Endothelial cell of umbilical vein (primary cell): ENCODE measurements around the gene ARF1. TPM values are rescaled to one million over a fixed set of nuclear protein-coding genes. Genes with fewer than 3 reads are reported as not detected.

Source experiments
- BruUV-seq: library from RNA; stranded (reverse); fragments of 400-500 nt; replicated peaks from 2 replicates; lab custom pipeline; 2021; lab: Mats Ljungman, UMichigan
- CTCF ChIA-PET: fragments of 300-600, 350-600 bp; sonication (Branson Sonifier 250); formaldehyde crosslinking; loops from one replicate; lab custom pipeline; 2021; ENCODE audit warnings: antibody characterized with exemption, inconsistent platforms; lab: Charles Lee
- POLR2A ChIA-PET: fragments of 300-600, 350-600 bp; sonication (Branson Sonifier 250); formaldehyde crosslinking; loops from one replicate; lab custom pipeline; 2021; ENCODE audit warnings: antibody characterized with exemption, inconsistent platforms; lab: Charles Lee
- DNase-seq: peaks from one replicate; pipeline ENCODE4 v3.0.0-alpha.2; 2011; ENCODE audit warnings: low read depth, low spot score
- FAIRE-seq: peaks from 2 replicates; lab custom pipeline; 2011; peaks lifted over from hg19 to GRCh38; lab: Jason Lieb, UNC
- H2AFZ ChIP-seq: 2 replicates; pipeline ENCODE4 v1.6.0; 2012; ENCODE audit warnings: low read depth, low read length, control low read depth, inconsistent platforms
- H3K27ac ChIP-seq: 2 replicates; pipeline ENCODE4 v1.5.1; 2011; ENCODE audit warnings: low read depth, mild to moderate bottlenecking, control low read depth, low read length, moderate library complexity; ENCODE audit not compliant: insufficient read depth
- H3K27me3 ChIP-seq, 2 experiments: 2 replicates each; pipeline versions ENCODE4 v1.6.0 to v1.6.1; 2011; ENCODE audit warnings: low read length in 2 of 2, mixed read lengths in 1 of 2; ENCODE audit not compliant: control insufficient read depth in 2 of 2, insufficient read depth in 2 of 2
- H3K36me3 ChIP-seq, 2 experiments: 2 replicates in 1 of 2; 3 replicates in 1 of 2; pipeline ENCODE4 v1.5.1; 2011; ENCODE audit warnings: low read length in 2 of 2, mild to moderate bottlenecking in 1 of 2, moderate library complexity in 1 of 2; ENCODE audit not compliant: control insufficient read depth in 2 of 2, insufficient read depth in 2 of 2; ENCODE audit errors: extremely low read depth in 1 of 2
- H3K4me1 ChIP-seq: 3 replicates; pipeline ENCODE4 v1.5.1; 2011; ENCODE audit warnings: mild to moderate bottlenecking, low read length; ENCODE audit not compliant: control insufficient read depth, insufficient read depth; ENCODE audit errors: extremely low read depth
- H3K4me2 ChIP-seq: 2 replicates; pipeline ENCODE4 v1.6.1; 2011; ENCODE audit warnings: low read length, control low read depth, mixed read lengths; ENCODE audit not compliant: insufficient read depth
- H3K4me3 ChIP-seq, 3 experiments: fragments of 200-600 bp in 1 of 3; sonication (generic), shearing (Covaris generic) in 1 of 3; replicated peaks in 1 of 3; 2 replicates each; pipeline ENCODE4 v1.5.1; 2011 to 2016; ENCODE audit warnings: control low read depth in 3 of 3, low read length in 3 of 3, mild to moderate bottlenecking in 2 of 3, inconsistent platforms in 1 of 3, low read depth in 1 of 3, moderate library complexity in 1 of 3; ENCODE audit not compliant: insufficient read depth in 1 of 3
- H3K79me2 ChIP-seq: 2 replicates; pipeline ENCODE4 v1.6.0; 2012; ENCODE audit warnings: low read length, inconsistent platforms; ENCODE audit not compliant: control insufficient read depth, insufficient read depth
- H3K9ac ChIP-seq: replicated peaks from 2 replicates; pipeline ENCODE3; 2011; ENCODE audit warnings: low read length, control low read depth; ENCODE audit not compliant: insufficient read depth; ENCODE audit errors: extremely low read depth
- H3K9me1 ChIP-seq: replicated peaks from 3 replicates; pipeline ENCODE4 v1.6.0; 2011; ENCODE audit warnings: mild to moderate bottlenecking, low read length; ENCODE audit not compliant: control insufficient read depth, insufficient read depth; ENCODE audit errors: extremely low read depth
- H3K9me3 ChIP-seq: replicated peaks from 2 replicates; pipeline ENCODE4 v1.5.1; 2012; ENCODE audit warnings: low read length, inconsistent platforms; ENCODE audit not compliant: control insufficient read depth, insufficient read depth
- H4K20me1 ChIP-seq: replicated peaks from 2 replicates; pipeline ENCODE3; 2011; ENCODE audit warnings: mild to moderate bottlenecking, low read length; ENCODE audit not compliant: control insufficient read depth, insufficient read depth; ENCODE audit errors: extremely low read depth
- CTCF ChIP-seq, 2 donors: IDR thresholded peaks; 1 replicate in 1 of 2; 2 replicates in 1 of 2; pipeline ENCODE4 v1.5.1; 2011; ENCODE audit warnings: low read length in 2 of 2, mild to moderate bottlenecking in 2 of 2, moderate library complexity in 2 of 2, control low read depth in 1 of 2, inconsistent platforms in 1 of 2, low read depth in 1 of 2; ENCODE audit not compliant: insufficient read depth in 1 of 2; ENCODE audit errors: extremely low read depth in 1 of 2
- EZH2 ChIP-seq: IDR thresholded peaks from 2 replicates; pipeline ENCODE4 v1.6.1; 2012; ENCODE audit warnings: borderline replicate concordance, low read depth, mild to moderate bottlenecking, moderate library complexity, low read length, inconsistent platforms; ENCODE audit not compliant: severe bottlenecking
- FOS ChIP-seq: IDR thresholded peaks from 2 replicates; pipeline ENCODE4 v1.6.1; 2011; ENCODE audit warnings: mild to moderate bottlenecking, low read length, moderate library complexity, borderline replicate concordance; ENCODE audit not compliant: insufficient read depth
- GATA2 ChIP-seq: IDR thresholded peaks from 2 replicates; pipeline ENCODE4 v1.7.0; 2011; ENCODE audit warnings: low read depth, mild to moderate bottlenecking, moderate library complexity, mixed read lengths, low read length; ENCODE audit not compliant: insufficient read length, insufficient read depth
- JUN ChIP-seq: IDR thresholded peaks from 2 replicates; pipeline ENCODE4 v1.6.1; 2011; ENCODE audit warnings: borderline replicate concordance, low read depth; ENCODE audit not compliant: insufficient read length, insufficient read depth
- MAX ChIP-seq: IDR thresholded peaks from 2 replicates; pipeline ENCODE4 v1.6.1; 2011; ENCODE audit not compliant: insufficient read depth, insufficient read length
- MYC ChIP-seq: IDR thresholded peaks from one replicate; pipeline ENCODE4 v1.6.1; 2011; ENCODE audit warnings: mild to moderate bottlenecking, low read depth, low read length
- POLR2A ChIP-seq: IDR thresholded peaks from 2 replicates; pipeline ENCODE4 v1.6.1; 2012; ENCODE audit warnings: low read depth, mild to moderate bottlenecking, control low read depth, low read length
- POLR2AphosphoS5 ChIP-seq: IDR thresholded peaks from 2 replicates; pipeline ENCODE4 v1.6.1; 2012; ENCODE audit warnings: low read depth, mild to moderate bottlenecking, control low read depth, low read length, moderate library complexity; ENCODE audit not compliant: insufficient read depth
- dilution Hi-C: fragments of 300-500 bp; cut with MboI; formaldehyde crosslinking; loops from one replicate; pipeline ENCODE4 v1.15.0; 2019; ENCODE audit warnings: low sequenced_read_pairs; ENCODE audit not compliant: extremely low pct_ligation_motif_present
- intact Hi-C: fragments of 100-400 bp; cut with micrococcal nuclease; formaldehyde crosslinking; loops from one replicate; pipeline ENCODE4 v1.10.0; 2022
- polyA plus RNA-seq, 4 experiments: library from polyadenylated mRNA; depleted of rRNA in 3 of 4; stranded (reverse) in 3 of 4; unstranded in 1 of 4; fragments of >200 nt; gene quantifications; 2 replicates each; pipeline versions ENCODE4 v1.2.1 to v1.2.3, GENCODE V29; 2011 to 2012; ENCODE audit warnings: missing spikeins in 1 of 4
- total RNA-seq: library from RNA; stranded (reverse); gene quantifications from 2 replicates; pipeline ENCODE4 v1.2.3, GENCODE V29; 2021

Gene ARF1
- total and polyA plus RNA-seq, 2 donors (not counting 3 experiments of a cell fraction or from before 2014, with no cell fraction given) = 499 to 844 TPM

- H3K9ac ChIP-seq = no peak overlapping the region
- no peaks in the 10 kb centered on the region for H3K79me2 ChIP-seq
- H3K36me3 ChIP-seq = no peaks in the 10 kb centered on the region
- no peak overlapping the region for H2AFZ ChIP-seq
- no peaks in the 10 kb centered on the region for H3K9me1 ChIP-seq
- H3K27me3 ChIP-seq = peaks cover 0 to 1% of the 10 kb centered on the region in 2 experiments
- no peak overlapping the region for H3K4me3 ChIP-seq
- no peaks in the 10 kb centered on the region for H3K9me3 ChIP-seq
- DNase-seq (no peak), FAIRE-seq (no peak)
- no peak overlapping the region for H3K27ac ChIP-seq
- no peak overlapping the region for H3K4me2 ChIP-seq
- TF ChIP-seq POLR2AphosphoS5 = no peak
- TF ChIP-seq CTCF (IDR thresholded peaks at IDR 0.05; ENCODE audit: extremely low read depth in 1 of 2, insufficient read depth in 1 of 2, low read depth in 1 of 2, low read length in 2 of 2) = no peak
- TF ChIP-seq POLR2A = no peak
- TF ChIP-seq MYC = no peak
- no peak for TF ChIP-seq EZH2
- no peak for TF ChIP-seq MAX
- TF ChIP-seq FOS = no peak
- no peak for TF ChIP-seq GATA2
- no peak for TF ChIP-seq JUN
- no peaks in the 10 kb centered on the region for H4K20me1 ChIP-seq
- dilution Hi-C loops = no loop called here
- no TSS peak for BruUV-seq
- ChIA-PET POLR2A (no interaction called here), CTCF (interaction anchor here (0.6 to 0.7 kb wide), 2 partner anchors 12 to 29 kb away, joined by 3 read pairs; no protein-coding TSS in a partner anchor)
- intact Hi-C loops = no loop called here
- H3K4me1 ChIP-seq = no peaks in the 10 kb centered on the region
These were observed 37.5 kb upstream of the ARF1 start for GRCh38 chr1:228044961-228045360.
